Measurements from ENCODE around the gene MT1G.
A peak's percentile ranks its signal among the peaks of the same experiment; 100 is the strongest.
"Not testable (repeated sequence)": the region's sequence is repeated elsewhere in the genome, so short reads cannot be mapped to it uniquely, and the experiment has no call there.

Gene MT1G

DNA sequence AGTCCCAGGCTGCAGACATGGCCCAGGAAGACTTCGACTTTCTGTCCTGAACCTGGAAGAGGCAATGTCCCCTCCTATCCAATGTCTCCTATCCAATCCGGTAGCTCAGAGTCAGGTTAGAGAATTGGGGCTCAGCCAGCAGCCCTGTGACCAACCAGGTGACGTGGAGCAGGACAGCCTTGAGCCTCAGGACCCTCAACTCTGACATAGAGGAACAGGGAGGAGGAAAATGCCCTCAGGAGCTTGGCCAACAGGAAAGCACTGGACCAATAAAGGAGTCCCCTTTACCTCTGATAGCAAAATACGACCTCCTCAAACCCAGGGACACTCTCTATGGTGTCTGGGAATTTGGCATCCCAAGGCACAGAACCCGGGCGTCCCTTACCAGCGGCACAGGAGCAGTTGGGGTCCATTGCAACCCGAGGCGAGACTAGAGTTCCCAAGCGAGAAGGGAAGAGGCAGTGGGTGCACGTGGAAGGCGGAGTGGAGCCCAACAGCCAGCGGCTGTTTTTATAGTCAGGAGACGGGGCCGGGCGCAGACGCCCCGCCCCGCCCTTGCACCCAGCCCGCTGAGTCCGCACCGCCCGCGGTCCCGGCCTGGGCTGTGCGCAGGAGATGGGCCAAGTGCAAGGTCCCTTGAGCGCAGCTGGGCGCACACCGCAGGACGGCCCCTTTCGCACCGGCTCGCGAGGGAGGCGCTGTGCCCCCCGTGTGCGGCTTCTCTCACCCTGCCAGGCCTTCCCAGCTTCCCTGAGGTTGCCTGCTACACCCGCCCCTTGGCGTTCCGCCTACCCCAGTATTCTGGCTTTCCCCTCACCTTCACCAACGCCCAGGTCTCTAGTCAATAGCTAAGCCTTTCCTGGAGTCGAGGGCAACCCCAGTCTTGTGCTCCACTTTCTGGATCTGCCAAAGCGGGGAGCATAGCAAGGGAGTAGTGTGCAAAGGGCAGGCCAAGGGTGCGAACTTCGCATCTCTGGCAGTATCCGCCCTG, at the start of gene MT1G:
MT1G (minus strand) TSS at position 485 of the 991 bp plus-strand sequence; CDS start at position 413, 72 bp downstream.
- no peak for DNase-seq (ENCODE audit: low spot score)

DNA sequence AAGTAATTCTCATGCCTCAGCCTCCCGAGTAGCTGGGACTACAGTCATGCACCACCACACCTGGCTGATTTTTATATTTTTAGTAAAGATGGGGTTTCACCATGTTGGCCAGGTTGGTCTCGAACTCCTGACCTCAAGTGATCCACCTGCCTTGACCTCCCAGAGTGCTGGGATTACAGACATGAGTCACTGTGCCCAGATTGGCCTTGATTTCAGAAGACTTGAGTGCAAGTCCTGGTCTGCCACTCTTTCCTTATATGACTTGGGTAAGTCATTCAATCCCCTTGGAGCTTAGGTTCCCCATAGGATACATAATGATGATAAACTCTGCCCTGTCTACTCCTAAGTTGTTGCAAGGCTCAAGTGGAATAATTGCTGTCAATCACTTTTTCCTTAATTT, 49.7 kb upstream of the MT1G start:
- DNase-seq (ENCODE audit: low spot score), result not testable (repeated sequence)

DNA sequence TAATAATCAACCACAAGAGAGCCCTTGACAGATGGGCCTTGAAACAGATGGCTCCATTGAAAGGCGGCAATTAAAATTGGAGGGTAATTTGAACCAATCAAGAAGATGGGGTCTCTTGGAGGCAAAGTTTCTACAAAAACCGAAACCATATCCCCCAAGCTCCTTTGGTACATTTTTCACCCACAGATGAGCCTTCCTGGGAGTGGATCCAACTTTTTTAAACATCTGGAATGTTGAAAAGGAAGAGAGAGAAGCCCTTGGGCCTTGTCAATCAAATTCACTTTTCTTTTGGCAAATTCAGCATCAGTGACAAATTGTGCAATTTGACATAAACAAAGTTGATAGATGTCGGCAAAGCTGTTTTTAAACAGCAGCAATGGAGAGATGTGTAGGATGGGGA, 48.9 kb upstream of the MT1G start:
- DNase-seq (ENCODE audit: low spot score), result no peak

DNA sequence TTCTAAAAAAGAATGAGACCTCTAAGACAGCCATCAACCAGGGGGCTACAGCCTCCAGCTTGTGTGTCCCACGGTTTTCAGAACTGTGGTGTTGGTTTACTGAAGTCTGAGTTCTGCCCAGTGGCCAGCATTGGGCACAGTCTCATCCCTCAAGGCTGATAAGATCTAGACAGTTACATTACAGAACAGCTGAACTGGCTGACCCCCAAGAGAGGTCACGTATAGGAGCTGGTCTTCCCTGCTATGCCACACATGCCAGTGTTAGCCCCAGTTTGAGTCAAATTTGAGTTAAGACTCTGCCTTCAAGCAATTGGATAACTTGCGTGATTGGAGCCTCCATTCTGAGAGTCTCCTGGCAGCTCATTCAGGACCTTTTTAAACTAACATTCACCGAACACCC, 47.3 kb upstream of the MT1G start:
- no peak for DNase-seq (ENCODE audit: low spot score)

DNA sequence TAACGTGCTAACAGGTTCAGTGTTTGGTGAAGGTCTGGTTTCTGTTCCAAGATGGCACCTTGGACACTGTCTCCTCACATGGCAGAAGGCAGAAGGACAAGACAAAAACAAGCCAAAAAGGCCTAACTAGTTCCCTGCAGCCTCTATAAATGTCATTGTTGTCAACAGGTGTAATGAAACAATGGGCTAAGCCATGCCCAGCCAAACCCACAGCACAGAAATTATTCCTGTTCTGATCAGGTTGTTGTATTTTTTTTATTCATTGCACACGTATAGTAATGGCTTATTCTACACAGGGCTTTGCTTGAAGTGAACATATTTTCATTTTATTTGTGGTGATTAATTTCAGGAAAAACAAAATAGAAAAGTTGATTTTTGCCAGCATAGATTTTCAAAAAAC, 45.9 kb upstream of the MT1G start:
- DNase-seq (ENCODE audit: low spot score), result no peak

DNA sequence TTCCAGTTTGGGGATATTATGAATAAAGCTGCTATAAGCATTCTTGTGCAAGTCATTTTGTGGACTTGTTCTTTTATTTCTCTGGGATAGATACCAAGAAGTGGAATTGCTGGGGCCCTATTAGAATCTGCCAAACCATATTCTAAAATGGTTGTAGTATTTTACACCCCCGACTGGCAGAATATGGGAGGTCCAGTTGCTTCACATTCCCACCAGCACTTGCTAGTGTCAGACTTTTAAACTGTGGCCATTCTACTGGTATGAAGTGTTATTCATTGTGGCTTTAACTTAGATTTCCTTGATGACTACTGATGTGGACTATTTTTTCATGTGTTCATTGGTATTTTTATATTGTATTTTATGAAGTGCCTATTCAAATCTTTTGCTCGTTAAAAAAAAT, 44.0 kb upstream of the MT1G start:
- DNase-seq (ENCODE audit: low spot score), result no peak

DNA sequence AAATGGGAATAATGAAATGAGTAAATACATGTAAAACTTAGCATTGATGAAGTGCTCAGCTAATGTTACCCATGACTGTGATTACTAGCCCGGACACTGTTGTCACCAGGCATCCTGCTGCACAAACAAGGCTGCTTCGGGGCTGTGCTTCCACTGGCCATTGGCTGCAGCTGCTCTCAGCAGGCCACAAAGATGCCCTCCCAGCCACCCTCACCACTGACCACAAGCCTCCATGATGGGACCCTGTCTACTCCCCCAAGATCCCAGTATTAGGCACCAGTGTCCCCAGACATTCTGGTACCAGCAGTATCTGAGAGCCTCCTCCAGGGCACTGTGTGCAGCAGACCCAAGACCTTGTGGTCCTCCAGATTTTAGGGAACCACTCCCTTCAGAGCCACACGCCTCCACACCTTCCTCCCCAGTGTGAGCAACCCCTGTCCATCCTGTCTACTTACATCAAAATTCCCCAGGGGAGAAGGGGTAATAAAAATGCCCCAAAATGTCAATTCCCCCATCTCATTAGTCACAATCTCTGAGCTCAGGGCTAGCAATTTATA, 42.4 kb upstream of the MT1G start:
- no peak for DNase-seq (ENCODE audit: low spot score)

DNA sequence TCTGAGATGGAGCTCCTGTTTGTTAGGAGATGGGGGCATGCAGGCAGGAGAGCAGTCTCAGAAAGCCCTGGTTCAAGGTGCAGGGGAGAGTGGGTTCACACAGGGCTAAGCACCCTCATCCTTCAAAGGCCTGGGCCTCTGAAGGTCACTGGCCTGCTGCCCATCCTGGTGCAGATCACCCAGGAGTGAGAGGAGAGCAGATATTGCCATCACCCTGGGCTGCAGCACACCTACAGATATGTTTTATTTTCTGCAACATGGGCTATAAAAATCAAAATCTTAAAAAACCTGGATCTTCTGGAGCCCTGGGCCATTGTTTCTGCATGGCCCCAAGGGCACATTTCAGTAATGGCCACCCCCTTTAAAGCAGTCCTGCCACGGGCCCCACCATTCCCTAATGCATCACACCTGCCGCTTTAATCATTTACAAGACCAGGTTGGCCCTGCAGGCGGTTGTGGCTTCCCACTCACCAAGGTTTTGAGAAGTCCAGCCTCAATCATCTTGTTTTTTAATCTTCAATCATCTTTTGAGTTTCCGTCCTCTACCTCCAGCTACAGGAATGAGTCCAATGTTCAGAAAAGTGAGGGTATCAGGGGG, 41.7 kb upstream of the MT1G start:
- no peak for DNase-seq (ENCODE audit: low spot score)

DNA sequence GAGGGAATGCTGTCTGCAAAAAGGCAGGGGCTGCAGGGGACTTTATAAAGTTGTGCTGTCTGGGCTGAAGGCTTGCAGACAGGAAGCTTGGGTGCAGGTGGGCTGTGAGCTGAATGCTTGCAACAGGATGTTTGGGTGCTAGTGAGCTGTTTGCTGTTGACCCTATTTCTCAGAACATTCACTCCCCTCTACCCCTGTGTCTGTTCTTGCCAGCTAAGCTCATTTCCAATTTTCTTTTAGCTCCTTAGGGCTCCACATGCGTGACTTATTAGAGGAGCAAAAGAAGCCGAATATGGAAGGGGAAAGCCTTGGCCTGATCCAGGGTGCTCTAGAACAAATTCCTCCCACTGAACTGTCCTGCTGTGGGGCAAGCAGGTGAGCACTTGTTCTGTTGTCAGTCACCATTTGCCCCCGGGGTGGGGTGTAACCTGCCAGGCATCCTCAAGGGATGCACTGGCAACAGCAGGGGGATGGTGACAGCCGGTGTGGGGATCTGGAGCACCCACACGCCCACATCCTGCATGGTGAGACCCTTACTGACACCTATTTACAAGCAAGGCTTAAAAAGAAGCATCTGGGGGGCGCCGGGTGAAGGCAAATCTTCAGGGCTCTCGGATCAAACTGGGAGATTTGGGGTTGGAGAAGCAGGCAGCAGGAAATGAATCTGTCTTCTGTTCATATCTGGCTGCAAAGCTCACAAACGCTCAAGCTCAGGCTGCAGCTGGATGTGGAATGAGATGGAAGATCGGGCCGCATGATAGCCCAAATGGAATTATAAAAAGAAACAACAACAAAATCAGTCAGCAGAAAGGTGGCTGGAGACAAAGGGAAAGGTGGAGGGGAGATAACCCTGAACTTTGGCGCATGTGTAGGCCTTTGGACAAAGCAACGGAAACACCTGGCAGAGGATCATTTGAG, 40.9 kb upstream of the MT1G start:
- peak; percentile 53 for DNase-seq (ENCODE audit: low spot score)

DNA sequence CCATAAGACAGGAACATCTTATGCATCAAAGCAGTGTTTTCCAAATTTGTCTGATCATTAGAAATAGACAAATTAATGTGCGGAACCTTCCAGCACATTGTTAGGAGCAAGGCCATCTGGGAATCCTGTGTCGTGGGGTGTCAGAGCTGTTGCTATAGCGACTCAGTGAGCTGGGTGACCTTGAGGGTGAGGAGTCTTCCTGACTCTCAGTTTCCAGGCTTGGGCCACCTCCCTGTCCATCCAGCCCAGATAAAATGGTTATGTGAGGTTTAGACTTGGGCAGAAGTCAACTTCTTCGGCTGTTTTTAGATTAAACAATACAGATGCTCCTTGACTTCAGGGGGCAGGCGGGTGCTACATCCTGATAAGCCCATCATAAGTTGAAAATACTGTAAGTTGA, 35.0 kb upstream of the MT1G start:
- DNase-seq (ENCODE audit: low spot score), result no peak

DNA sequence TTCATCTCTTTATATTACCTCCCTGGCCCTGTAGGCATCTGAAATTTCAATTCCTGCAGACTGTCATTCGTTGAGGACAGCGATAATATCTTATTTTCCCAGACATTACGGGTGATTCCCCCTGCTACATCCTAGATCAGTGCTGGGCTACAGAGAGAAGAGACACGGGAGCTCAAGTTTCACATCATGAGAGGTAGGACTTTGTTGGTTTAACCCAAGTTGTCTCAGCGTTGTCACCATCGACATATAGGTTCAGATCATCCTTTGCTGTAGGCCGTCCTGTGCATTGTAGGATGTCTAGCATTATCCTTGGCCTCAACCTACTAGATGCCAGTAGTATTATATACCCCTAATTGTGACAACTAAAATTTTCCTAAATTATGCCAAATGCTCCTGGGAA, 33.7 kb upstream of the MT1G start:
- DNase-seq (ENCODE audit: low spot score), result no peak

DNA sequence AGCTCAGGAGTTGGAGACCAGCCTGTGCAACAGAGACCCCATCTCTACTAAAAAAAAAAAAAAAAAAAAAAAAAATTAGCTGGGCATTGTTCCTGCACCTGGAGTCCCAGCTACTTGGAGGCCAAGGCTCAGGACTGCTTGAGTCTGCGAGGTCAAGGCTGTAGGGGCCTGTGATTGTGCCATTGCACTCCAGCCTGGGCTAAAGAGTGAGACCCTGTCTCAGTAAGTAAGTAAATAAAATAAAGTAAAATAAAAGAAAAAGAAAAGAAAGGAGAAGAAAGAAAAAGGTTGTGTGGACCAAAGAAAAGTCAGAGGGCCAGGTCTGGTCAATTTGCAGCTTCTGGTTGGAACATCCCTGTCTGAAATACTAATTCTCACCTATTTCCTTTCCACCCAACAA, 32.8 kb upstream of the MT1G start:
- DNase-seq (ENCODE audit: low spot score), result no peak

DNA sequence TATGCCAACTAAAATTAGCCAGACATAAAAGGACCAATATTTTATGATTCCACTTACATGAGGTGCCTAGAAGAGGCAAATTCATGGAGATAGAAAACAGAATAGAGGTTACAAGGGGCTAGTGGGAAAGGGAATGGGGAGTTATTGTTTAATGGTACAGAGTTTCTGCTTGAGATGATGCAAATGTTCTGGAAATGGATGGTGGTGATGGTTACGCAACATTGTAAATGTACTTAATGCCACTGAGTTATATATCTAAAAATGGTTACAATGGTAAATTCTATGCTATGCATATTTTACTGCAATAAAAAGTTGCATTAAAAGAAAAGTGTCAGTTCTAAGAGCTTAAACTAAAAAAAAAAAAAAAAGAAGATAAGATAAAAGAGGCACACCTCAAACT, 32.3 kb upstream of the MT1G start:
- DNase-seq (ENCODE audit: low spot score), result no peak

DNA sequence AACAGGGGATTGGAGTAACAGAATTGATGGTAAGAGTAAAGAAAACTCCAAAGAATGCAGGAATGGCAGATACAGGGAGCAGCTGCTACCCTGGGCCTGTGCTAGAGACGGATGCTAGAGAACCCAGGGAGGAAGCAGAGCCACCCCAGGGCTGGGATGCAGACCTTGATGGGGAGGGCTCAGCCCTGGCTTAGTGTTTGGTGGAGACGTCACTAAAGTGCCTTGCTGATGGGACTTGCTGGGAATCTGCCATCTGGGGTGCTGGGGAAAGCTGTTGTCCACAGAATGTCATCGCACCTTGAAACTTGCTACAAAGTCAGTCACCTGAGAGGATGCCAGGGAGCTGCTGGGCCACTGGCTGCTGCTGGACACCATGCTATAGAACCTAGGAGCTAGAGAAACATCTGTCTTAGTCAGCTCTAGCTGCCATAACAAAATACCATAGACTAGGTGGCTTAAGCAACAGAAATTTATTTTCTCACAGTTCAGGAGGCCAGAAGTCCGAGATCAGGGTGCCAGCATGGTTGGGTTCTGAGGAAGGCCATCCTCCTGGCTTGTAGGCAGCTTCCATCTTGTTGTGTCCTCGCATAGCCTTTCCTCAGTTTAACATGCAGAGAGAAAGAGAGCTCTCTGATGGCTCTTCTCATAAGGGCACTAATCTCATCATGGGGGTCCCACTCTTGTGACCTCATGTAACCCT, 29.7 kb upstream of the MT1G start:
- no peak for DNase-seq (ENCODE audit: low spot score)

DNA sequence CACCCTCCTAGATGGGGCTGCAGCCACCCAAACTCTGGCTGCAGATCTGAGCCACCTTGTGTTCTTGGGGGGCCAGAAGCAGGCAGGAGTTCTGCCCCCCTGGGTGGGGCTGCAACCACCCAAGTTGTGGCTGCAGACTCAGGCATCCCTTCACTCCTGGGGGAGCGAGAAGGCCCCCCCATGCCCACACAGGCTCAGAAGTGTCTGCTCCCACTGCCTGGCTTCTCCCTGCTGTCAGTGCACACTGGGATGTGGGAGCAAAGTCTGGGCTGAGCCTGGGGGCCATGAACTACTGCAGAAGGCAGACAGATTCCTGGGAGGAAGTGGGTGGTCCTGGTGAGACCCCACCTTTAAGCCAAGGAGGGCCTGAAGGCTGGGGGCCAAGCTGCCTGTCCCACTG, 27.4 kb upstream of the MT1G start:
- no peak for DNase-seq (ENCODE audit: low spot score)

DNA sequence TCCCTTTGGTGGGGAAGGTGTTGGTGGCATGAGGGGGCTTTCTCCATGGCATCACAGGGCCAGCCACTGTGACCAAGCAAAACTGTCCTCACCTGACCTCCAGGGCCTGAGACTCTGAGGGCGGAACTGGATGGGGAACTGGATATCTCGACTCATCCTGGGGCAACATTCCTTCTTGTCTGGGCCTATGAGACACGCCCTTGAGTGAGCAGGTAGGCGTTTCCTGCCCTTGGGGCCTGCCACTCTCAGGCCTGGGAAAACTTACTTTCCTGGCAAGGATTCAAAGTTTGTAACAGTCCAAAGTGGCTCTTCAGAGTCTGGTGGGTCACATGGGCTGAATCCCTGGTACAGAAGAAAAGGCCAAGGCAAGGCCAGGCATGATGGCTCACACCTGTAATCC, 24.0 kb upstream of the MT1G start:
- DNase-seq (ENCODE audit: low spot score), result no peak

DNA sequence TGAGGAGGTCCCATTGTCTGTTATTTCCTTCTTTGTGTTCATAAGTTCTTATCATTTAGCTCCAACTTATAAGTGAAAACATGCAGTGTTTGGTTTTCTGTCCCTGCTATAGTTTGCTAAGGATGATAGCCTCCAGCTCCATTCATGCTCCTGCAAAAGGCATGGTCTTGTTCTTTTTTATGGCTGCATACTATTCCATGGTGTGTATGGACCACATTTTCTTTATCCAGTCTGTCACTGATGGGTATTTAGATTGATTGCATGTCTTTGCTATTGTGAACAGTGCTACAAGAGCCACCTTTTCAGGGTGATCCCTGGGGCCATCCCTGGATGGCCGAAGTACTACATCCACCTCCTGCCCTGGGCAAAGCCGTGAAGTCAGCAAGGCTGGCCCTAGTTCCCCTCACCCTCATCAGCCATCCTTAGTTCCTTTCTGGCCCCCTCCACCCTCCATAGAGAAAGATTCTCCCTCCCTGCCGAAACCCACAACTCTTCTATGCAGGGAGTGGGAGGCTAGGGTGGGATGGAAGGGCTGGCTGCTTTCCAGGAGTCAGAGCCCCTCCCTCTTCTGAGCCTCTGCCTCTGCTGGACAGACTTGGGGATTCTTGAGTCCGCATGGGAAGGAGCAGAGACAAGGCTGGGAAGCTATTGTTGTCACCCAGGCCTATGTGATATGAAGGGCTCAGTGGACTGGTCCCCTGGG, 22.7 kb upstream of the MT1G start:
- DNase-seq (ENCODE audit: low spot score), result no peak

DNA sequence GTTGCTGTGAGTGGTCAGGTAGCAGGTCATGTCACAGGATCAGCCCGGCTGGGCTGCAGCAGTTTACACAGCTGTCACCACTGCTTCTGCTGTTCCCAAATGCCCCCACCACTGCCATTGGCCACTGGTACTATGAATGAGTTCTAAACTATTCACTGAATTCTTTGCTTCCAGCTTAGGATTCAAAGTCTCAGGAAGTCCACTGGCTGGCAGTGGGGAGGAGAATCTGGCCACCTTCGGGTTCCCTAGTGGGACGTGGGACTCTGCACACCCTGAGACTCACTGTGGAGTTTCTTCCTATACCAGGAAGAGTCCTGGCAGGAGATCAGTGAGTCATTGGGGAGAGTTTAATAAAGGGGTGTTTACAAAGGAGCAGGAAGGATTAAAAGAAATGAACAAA, 21.3 kb upstream of the MT1G start:
- DNase-seq (ENCODE audit: low spot score), result no peak

DNA sequence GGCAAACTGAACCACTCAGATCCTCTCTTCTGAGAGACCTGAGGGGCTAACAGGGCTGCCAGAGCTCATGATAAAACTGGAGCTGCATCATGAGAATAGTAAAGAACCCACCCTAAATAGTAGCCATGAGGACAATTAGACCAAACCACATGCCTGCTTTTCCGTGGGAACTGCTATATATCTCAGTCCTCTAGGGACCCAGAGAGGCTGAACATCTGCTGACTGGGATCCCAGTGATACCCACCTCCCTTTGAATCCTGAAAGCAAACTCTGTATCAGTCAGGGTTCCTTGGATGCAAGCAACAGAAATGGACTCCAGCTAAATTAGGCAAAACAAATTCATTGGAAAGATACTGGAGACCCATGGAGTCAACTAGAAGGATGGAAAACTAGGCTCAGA, 20.9 kb upstream of the MT1G start:
- no peak for DNase-seq (ENCODE audit: low spot score)

DNA sequence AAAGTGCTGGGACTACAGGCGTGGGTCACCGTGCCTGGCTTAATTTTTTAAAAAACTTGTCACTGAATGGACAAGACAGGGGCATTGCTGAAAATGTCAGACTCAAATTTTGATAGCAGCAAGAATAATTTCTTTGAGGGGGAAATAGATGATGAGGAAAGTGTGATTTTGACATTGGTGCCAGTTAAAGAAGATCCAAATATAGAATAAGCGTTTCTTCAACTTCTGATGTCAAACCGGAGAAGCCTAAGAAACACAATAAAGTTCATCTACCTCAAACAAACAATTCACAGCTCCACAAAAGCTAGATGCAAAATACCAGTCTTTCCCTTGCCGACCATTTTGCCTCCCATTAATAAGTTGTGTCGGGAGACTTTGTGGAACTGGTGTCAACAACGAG, 18.9 kb upstream of the MT1G start:
- DNase-seq (ENCODE audit: low spot score), result no peak
